ENCODE measurements around the gene INPP5J. TPM values are rescaled to one million over a fixed set of nuclear protein-coding genes. Genes with fewer than 3 reads are reported as not detected.
A peak's percentile ranks its signal among the peaks of the same experiment; 100 is the strongest.
"Not testable (repeated sequence)": the region's sequence is repeated elsewhere in the genome, so short reads cannot be mapped to it uniquely, and the experiment has no call there.

The INPP5J gene
- total RNA-seq, 1 donor from 2014 or later = 4.6 TPM

GRCh38 chr22:31161386-31161785 is 38.6 kb downstream of the INPP5J start:
- Histone ChIP-seq H3K4me3 (peak overlapping the region; percentile 87), H3K27me3 (ENCODE audit: low read depth) (no peaks in the 10 kb centered on the region), H3K27ac (no peak overlapping the region), H3K4me1 (peaks cover 30% of the 10 kb centered on the region), H3K36me3 (peaks cover 28% of the 10 kb centered on the region), H3K9me3 (no peaks in the 10 kb centered on the region)
- intact Hi-C loops (cut with DNase I) = no loop called here
- TF ChIP-seq CTCF (IDR thresholded peaks at IDR 0.05) = no peak
- no peak for DNase-seq
- no peak for ATAC-seq

GRCh38 chr22:31162015-31162765 is 39.4 kb downstream of the INPP5J start:
- no peak for TF ChIP-seq CTCF (IDR thresholded peaks at IDR 0.05)
- Histone ChIP-seq H3K4me1 (peaks cover 30% of the 10 kb centered on the region), H3K4me3 (no peak overlapping the region), H3K27ac (no peak overlapping the region), H3K9me3 (no peaks in the 10 kb centered on the region), H3K27me3 (ENCODE audit: low read depth) (no peaks in the 10 kb centered on the region), H3K36me3 (peaks cover 34% of the 10 kb centered on the region)
- intact Hi-C loops (cut with DNase I) = no loop called here
- no peak for ATAC-seq
- DNase-seq = no peak

- no peak for TF ChIP-seq CTCF (IDR thresholded peaks at IDR 0.05)
- no peak overlapping the region for H3K27ac ChIP-seq
- DNase-seq = no peak
- ATAC-seq = no peak
- intact Hi-C loops (cut with DNase I) = no loop called here
- peaks cover 18% of the 10 kb centered on the region for H3K36me3 ChIP-seq
- no peaks in the 10 kb centered on the region for H3K9me3 ChIP-seq
- H3K4me1 ChIP-seq = peaks cover 55% of the 10 kb centered on the region
- H3K27me3 ChIP-seq (ENCODE audit: low read depth) = no peaks in the 10 kb centered on the region
- no peak overlapping the region for H3K4me3 ChIP-seq
Observed at GRCh38 chr22:31170971-31171370, 48.2 kb downstream of the INPP5J start.

GRCh38 chr22:31171734-31172133 is 49.0 kb downstream of the INPP5J start:
- H3K27me3 ChIP-seq (ENCODE audit: low read depth); H3K9me3 ChIP-seq; H3K4me3 ChIP-seq; intact Hi-C loops (cut with DNase I); ATAC-seq: not testable (repeated sequence)
- H3K4me1 ChIP-seq = peaks cover 55% of the 10 kb centered on the region
- DNase-seq = peak; percentile 57
- peaks cover 20% of the 10 kb centered on the region for H3K36me3 ChIP-seq
- H3K27ac ChIP-seq = peak overlapping the region; percentile 28

- no peak overlapping the region for H3K27ac ChIP-seq
- no peak for TF ChIP-seq CTCF (IDR thresholded peaks at IDR 0.05)
Observed at GRCh38 chr22:31173386-31174145, 50.8 kb downstream of the INPP5J start.

GRCh38 chr22:31176923-31177322 is 54.2 kb downstream of the INPP5J start:
- intact Hi-C loops (cut with DNase I) = no loop called here
- H3K27me3 ChIP-seq (ENCODE audit: low read depth) = no peaks in the 10 kb centered on the region
- peaks cover 32% of the 10 kb centered on the region for H3K4me1 ChIP-seq
- TF ChIP-seq CTCF (IDR thresholded peaks at IDR 0.05) = no peak
- no peak overlapping the region for H3K4me3 ChIP-seq
- H3K36me3 ChIP-seq = peaks cover 35% of the 10 kb centered on the region
- peak; percentile 35 to 48 for ATAC-seq
- no peaks in the 10 kb centered on the region for H3K9me3 ChIP-seq
- H3K27ac ChIP-seq = no peak overlapping the region
- DNase-seq = no peak

More at GRCh38 chr22:31173386-31174145, 50.8 kb downstream of the INPP5J start:
- no peaks in the 10 kb centered on the region for H3K27me3 ChIP-seq (ENCODE audit: low read depth)
- DNase-seq (no peak), ATAC-seq (peak in 1 of 2 donors; percentile 11)
- H3K4me3 ChIP-seq = no peak overlapping the region
- H3K36me3 ChIP-seq = peaks cover 27% of the 10 kb centered on the region
- peaks cover 47% of the 10 kb centered on the region for H3K4me1 ChIP-seq
- intact Hi-C loops (cut with DNase I) = no loop called here
- H3K9me3 ChIP-seq = no peaks in the 10 kb centered on the region
